Stimulated activated CD8-positive, alpha-beta memory T cell treated with anti-CD3 and anti-CD28 coated beads, Interleukin-7, amount 100 ng/mL, for 24 hours (primary cell): ENCODE data around the gene VPS9D1.

Source experiments
- DNase-seq: peaks from one replicate; pipeline ENCODE4 v3.0.0-alpha.2; 2020; ENCODE audit warnings: low read depth

Gene VPS9D1, protein sequence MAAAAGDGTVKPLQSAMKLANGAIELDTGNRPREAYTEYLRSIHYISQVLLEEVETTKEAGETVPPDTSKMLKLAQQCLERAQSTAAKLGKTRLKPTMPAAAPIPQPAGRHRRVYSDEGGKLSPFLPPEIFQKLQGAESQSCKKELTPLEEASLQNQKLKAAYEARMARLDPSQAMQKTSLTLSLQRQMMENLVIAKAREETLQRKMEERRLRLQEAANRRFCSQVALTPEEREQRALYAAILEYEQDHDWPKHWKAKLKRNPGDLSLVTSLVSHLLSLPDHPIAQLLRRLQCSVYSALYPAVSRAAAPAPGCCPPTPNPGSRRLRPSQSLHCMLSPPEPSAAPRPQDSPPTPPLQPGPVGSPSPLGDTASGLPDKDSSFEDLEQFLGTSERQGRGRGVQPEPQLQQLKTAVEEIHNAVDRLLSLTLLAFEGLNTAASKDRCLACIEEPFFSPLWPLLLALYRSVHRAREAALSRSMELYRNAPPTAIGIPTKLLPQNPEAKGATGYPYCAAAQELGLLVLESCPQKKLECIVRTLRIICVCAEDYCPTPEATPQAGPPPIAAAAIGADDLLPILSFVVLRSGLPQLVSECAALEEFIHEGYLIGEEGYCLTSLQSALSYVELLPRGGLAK

DNA sequence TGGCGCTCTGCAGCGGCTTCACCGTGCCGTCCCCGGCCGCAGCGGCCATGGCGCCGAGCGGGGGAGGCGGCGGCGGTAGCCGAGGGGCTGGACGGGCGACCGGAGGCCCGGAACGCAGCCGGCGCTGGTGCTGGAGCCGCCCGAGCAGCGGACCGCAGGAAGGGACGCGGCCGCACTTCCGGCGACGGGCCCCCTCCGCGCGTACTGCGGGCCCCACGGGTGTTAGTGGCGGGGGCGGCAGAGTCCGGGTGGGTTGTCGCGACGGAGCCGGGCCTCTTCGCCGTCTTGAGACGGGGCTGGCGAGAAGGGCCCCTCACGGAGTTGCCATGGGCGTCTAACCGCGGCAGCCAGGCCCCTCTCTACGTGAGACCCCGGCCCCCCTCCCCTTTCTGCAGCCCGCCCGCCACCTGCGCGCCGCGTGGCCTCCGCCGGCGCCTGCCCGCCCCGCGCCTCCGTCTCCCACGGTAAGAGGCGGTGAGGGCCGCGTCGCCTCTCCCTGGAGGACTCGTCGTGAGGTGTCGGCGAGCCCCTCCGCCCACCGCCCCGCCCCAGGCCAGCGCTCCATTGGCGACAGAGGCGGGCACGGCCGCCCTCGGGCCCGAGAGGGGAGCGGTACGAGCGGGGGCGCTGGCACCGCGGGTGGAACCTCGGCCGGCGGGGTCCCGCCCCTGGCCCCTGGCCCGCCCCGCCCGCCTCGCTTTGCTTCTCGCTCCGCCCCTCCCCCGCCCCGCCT lies at the start of gene VPS9D1, which contains the start of gene ZNF276:
TSS of gene VPS9D1 (minus strand) at position 86 of the 733 bp plus-strand sequence. CDS start at position 49, 37 bp downstream.
TSS of gene ZNF276 (plus strand) at position 725 of the 733 bp plus-strand sequence. CDS start 104 bp downstream, outside the sequence.
- DNase-seq: peak; percentile 74

DNA sequence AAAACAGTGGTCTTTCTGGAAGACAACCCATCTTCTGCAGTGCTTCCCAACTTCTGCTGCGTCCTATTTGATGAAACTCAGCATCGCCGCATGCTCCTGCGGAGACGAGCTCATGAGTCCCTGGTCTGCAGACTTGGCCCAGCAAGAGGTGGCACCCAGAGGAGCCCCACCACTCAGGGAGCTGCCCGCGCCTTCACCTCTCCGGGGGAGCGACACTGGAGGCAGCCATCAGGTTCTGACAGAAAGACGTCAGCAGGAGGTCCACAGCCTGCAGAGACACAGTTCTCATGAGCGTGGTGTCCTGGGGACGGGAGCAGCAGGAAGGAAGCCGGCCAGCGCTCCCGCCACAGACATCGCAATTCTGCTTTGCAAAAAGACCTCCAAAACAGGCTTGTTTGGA lies 49.7 kb upstream of the VPS9D1 start:
- no peak for DNase-seq

DNA sequence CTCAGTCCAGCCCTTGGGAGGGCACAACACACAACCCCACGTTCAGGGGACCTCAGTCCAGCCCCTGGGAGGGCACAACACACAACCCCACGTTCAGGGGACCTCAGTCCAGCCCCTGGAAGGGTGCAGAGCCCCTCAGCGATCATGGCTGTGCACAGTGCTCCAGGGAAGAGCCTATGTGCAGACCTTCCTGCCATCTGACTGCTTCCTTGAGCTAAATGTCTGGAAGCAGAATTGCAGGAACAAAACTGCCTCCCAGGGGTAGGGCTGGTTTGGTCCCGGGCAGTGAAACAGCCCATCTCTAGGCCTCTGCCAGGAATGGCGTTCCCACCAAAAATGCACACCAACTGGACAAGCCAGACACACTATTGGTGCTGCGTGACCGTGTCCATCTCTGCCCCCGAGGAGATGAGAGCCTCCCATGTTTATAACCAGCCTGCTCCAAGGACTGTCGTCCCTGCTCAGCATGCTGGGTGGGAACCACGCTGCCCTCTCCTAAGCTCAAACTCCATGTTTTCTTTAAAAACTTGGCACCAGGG lies 44.7 kb upstream of the VPS9D1 start:
- DNase-seq: no peak

DNA sequence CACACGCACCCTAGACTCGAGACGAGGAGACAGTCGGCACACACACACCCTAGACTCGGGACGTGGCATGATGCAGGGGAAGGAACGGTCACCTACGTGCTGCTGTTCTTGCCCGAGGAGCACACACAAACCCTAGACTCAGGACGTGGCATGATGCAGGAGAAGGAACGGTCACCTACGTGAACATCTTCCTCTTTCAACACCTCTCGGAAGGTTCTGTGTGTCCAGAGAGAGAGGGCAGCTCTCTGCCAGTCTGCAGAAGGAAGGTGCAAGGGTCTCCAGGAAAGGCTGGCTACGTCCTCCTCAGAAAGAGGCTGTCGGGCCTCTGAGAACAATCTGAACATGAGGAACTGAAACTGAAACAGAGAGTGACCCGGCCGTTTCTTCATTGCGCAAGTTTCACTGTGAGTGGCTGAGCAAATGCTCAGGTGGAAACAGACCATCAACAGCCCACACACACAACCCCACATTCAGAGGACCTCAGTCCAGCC lies 44.1 kb upstream of the VPS9D1 start:
- DNase-seq: no peak

DNA sequence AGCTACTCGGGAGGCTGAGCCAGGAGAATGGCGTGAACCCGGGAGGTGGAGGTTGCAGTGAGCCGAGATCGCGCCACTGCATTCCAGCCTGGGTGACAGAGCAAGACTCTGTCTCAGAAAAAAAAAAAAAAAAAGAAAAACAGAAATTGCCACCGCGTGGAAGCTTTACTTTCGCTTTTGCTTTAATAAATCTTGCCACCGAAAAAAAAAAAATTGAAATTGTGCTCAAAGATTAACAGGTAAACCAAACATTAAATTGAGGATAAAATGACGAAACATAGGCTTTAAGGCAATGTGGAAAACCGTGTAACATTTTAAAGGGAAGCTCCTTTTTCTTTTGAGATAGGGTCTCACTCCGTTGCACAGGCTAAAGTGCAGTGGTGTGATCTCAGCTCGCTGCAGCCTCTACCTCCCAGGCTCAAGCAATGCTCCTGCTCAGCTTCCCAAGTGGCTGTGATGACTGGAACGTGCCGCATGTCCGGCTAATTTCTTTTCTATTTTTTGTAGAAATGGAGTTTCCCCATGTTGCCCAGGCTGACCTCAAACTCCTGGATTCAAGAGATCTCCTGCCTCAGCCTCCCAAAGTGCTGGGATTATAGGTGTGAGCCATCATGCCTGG lies 40.7 kb upstream of the VPS9D1 start:
- DNase-seq: no peak

DNA sequence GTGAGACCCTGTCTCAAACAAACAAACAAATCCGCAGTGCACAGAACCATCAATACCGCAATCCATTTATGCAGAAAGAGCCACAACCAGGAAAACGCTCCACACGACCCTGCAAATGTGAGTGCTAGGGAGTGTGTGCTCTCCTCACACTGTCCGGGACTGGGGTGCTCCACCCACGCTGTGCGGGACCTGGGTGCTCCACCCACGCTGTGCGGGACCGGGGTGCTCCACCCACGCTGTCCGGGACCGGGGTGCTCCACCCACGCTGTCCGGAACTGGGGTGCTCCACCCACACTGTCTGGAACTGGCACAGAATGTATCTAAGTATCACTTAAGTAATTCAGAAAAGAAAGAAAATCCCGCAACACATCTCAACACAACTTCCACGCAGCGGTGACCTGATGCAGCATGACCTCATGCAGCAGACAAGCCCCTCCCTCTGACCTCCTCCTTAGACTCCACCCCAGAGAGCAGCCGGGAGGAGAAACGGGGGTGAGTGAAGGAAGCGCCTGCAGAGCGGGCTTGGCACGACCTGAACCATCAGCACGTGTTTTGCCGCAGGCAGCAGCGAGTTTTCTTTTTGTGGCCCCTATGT lies 39.1 kb upstream of the VPS9D1 start:
- no peak for DNase-seq

DNA sequence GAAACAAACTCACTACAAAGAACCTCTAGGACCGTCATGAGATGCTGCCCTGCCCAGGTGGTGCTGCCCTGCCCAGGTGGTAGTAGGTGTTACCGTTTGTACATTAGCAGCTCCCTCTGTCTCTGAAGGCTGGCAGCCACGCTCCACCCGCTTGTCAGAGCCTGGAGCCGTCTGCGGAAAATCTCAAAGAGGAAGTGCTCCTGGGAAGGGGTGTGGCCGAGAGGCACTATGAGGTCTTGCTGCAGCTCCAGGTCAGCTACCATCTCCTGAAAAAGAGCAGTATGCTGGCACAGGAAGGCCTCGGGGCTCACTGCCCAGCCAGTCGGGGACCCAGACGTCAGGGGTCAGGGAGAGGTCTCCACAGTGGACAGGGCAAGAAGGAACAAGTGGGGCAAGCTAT lies 28.9 kb upstream of the VPS9D1 start:
- no peak for DNase-seq

DNA sequence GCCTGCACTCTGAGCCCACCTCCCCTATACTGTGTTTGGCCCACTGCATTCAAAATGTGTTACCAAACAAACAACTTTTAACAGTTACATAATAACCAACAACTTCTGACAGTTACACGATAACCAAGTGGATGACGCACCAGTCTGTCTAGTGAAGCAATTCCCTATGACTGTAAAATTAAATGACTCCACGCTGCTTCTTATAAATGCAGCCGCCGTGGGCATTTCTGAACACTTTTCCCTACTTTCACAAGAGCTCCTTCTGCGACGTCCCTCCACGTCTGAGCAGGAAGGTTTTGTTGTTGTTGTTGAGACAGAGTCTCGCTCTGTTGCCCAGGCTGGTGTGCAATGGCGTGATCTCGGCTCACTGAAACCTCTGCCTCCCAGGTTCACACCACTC lies 28.2 kb upstream of the VPS9D1 start:
- no peak for DNase-seq

DNA sequence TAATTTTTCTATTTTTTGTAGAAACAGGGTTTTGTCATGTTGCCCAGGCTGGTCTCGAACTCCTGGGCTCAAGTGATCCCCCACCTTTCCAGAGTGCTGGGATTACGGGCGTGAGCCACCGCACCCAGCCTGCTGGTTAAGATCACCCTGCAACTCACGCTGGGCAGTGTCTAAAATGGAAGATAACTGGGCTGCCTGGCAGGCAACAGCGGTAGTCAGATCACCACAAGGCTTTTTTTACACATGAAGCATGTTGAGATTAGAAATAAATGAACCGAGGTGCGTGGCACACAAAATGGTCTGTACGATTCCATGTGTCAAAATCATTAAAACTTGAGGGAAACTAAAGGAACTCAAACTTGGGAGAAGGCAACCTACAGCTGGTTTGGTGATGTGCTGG lies 27.4 kb upstream of the VPS9D1 start:
- DNase-seq: no peak

DNA sequence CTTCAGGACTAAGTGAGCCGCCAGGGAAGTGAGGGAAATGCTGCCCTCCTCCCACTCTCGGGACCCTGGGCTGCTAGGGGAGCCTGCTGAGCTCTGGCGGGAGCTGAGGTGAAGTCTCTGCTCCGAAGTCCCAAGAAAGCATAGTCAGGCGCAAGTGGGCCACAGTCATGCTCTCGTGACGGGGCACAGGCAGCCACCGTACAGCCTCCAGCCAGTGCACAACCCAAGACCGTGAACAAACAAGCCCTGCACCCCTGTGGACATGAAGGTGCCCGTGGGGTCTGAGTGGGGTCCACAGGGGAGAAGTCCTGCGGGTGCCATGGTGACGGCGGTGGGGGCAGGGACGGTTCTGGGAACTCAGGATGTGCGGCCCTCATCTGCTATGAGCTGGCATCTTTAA lies 25.3 kb upstream of the VPS9D1 start:
- DNase-seq: no peak

DNA sequence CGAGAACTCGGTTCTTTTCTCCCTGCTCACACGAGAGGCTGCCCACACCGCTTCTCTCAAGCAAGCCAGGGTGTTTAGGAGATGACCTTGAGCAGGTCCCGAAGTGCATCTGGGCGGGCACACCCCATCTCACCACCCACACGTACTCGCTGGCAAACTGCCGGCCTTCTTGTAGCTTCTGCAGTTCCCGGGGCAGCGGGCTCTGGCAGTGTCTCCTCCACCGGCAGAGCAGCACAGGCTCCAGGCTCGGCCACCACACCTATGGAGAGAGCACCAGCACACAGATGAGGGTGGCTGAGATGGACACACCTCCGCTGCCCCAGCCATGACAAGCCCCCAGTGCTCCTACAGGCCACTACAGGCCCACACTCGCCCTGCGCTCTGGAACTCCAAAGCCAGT lies 24.1 kb upstream of the VPS9D1 start:
- no peak for DNase-seq

DNA sequence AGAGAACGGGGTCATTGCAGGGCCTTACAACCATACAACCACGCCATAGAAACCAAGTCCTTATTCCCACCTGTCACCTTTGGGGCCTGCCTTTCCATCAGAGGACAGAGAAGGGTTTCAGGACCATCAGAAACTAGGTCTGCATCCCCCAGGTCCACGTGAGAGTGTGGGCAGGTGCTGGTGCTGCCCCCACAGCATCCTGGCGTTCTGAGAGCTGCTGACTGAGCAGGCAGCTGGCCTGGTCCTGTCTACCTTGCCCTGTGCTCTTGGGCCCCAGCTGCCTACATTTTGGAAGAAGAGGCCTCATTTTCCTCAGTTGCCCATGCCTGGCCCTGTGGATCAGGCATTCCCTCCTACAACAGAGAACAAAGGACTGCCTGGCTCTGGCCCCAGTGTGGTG lies 22.2 kb upstream of the VPS9D1 start:
- DNase-seq: no peak

DNA sequence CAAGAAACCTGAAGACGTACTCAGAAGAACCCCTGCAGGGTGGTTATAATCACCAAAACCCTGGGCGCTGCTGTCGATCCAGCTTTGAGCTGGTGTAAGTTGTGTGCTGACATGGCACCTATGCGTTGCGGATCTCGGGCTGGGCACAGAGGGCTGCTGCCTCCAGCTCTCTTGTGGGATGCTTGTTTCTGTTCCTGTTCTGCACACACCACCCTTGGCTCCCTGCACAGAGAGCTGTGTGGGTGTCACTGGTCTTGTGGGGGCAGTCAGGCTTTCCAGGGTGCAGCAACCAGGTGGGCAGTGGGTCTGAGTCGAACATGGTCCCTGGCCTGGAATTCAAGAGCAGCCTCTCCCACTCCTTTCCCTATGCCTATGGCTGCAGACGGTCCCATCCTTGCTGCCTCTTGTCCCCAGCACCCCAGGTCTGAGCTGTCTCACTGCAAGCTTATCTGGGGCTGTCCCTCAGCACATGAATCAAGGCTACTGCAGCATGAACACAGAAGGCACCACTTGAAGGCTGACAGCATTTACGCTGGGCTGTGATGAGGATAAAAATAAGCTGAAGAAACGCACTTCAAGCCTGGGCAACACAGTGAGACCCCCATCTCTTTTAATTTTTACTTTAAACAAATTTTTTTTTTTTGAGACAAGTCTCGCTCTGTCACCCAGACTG lies 20.8 kb upstream of the VPS9D1 start:
- DNase-seq: no peak

DNA sequence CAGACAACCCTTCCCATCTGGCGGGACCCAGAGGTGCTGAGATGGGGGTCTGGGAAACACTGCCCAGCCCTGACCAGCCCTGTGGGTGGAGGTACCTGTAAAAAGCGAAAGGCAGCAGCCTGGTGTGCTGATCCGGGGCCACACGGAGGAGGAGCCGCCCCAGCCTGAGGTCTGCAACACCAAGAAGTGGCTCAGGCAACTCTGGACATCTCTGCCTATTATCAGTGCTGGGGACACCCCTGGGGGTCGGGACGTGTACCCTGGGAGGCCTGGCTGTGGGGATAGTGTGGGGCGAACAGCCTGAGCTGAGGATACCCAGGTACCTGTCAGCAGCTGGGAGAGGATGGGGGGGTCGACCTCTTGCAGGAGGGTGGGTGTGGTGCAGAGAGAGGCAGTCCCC lies 18.7 kb upstream of the VPS9D1 start:
- DNase-seq: no peak

DNA sequence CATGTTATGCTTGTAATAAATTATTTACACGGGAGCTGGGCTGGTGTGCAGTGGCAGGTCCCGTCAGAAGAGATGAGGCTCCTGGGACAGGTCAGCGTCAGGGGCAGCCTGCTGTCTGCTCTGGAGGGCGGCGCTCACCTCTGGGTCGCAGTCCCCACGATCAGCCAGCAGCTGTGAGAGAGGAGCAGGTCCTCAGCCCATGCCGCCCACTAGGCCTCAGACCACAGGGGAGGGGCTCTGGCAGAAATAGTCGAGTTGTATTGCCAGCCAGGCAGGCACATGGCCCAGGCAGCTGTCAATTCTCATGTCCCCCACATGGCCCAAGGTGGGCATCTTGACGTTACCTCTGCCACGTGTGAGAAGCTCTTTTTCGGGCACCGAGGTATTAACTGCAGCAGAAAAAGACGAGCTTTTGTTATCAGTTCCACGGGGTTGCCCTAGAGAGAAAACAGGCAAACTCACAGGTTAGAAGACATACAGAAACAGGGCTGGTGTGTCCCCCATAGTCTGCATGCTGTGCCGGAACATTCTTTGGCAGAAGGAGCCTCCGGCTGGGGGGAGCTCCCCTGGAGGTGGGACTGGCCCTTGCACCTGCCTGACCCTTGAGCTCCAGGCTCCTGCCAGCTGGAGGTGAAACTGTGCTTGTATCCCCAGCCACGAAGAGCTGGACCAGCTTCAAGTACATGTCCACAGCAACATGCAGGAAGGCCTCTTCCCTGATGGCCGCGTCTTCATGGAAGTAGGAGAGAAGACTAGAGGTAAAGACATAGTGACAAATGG lies 18.0 kb upstream of the VPS9D1 start:
- no peak for DNase-seq

DNA sequence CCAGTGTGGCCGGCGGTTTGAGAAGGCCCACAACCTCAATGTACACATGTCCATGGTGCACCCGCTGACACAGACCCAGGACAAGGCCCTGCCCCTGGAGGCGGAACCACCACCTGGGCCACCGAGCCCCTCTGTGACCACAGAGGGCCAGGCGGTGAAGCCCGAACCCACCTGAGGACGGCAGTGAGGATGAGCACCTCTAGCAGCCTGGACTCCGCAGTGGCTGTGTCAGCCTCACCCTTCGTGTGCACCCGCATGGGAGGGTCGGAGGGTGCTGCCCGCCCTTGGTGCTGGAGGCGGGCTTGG lies 17.3 kb upstream of the VPS9D1 start:
- no peak for DNase-seq

DNA sequence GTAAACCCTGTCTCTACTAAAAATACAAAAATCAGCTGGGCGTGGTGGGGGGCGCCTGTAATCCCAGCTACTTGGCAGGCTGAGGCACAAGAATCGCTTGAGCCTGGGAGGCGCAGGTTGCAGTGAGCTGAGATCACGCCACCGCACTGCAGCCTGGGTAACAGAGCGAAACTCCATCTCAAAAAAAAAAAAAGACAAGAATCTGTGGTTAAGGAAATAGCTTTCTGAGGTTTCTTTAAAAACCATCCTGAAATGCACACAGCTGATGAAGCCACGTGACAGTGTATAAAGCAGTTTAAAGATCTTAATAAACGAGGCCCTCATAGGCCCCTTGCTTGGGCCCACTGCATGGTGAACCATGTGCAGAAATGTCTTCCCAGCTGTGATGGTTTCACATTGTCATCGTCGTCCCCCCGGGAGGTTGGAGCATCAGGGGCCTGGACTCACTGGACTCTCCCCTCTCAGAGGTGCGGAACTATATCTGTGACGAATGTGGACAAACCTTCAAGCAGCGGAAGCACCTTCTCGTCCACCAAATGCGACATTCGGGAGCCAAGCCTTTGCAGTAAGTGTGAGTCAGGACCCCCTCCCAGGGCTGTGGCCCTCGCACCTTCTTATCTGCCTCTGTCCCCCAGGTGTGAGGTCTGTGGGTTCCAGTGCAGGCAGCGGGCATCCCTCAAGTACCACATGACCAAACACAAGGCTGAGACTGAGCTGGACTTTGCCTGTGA lies 16.8 kb upstream of the VPS9D1 start:
- no peak for DNase-seq

DNA sequence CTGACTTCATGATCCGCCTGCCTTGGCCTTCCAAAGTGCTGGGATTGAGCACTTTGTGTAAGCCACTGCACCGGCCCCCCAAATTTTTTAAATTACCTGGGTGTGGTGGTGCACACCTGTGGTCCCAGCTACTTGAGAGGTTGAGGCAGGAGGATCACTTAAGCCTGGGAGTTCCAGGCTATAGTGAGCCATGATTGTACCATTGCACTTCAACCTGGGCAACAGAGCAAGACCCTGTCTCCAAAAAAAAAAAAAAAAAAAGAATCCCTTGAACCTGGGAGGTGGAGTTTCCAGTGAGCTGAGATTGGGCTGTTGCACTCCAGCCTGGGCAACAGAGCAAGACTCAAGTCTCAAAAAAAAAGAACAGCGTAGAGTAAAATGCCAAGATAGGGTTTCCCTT lies 15.9 kb upstream of the VPS9D1 start:
- DNase-seq: no peak

DNA sequence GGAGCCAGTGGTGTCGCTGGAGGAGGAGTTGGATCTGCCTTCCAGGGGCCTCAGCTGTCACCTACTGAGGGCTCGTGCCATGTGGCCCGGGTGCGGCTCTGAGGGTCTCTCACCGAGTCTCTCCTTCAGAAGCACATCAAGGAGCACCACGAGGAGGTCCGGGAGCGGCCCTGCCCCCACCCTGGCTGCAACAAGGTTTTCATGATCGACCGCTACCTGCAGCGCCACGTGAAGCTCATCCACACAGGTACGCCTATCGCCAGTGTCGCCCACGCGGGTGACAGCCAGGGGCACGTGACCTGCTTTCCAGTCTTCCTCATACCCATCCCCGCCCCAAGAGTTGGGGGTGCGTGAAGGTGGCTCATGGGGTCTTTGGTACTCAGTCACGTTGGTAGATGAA lies 13.1 kb upstream of the VPS9D1 start:
- no peak for DNase-seq

DNA sequence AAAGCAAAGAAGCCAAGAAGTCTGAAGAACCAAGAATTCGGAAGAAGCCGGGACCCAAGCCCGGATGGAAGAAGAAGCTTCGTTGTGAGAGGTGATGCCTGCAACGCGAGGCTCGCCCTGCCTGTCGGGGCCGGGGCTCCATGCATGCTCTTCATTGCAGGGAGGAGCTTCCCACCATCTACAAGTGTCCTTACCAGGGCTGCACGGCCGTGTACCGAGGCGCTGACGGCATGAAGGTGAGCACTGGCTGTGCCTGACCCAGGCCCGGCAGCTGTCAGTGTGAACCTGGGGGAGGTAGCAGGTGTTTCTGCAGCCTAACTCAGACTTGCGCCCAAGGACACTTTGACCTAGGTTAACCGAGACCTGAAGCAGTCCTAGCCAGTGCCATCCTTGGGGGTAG lies 12.6 kb upstream of the VPS9D1 start:
- DNase-seq: no peak
